Body of pancreas (tissue), 4 donors: ENCODE results near the gene JAKMIP2. TPM values are rescaled to one million over a fixed set of nuclear protein-coding genes. Genes with fewer than 3 reads are reported as not detected.
A peak's percentile ranks its signal among the peaks of the same experiment; 100 is the strongest.

Experiments
- ATAC-seq: fragments of 150-250 bp; one replicate; pipeline ENCODE4 v1.9.1; 2016
- DNase-seq, 4 donors: peaks; one replicate each; pipeline ENCODE4 v3.0.0-alpha.2; 2019
- H3K27ac ChIP-seq, 4 donors: fragments of 200-600 bp; sonication (generic); 1 replicate in 3 of 4; 2 replicates in 1 of 4; pipeline versions ENCODE4 v1.5.1 to v1.6.1; 2016 to 2019; ENCODE audit warnings: mild to moderate bottlenecking in 1 of 4, mixed read lengths in 1 of 4, moderate library complexity in 1 of 4
- H3K27me3 ChIP-seq, 2 donors: fragments of 200-600 bp; sonication (generic); one replicate each; pipeline ENCODE4 v1.6.0; 2016; ENCODE audit warnings: mild to moderate bottlenecking in 1 of 2
- H3K36me3 ChIP-seq, 2 donors: fragments of 200-600 bp; sonication (generic); replicated peaks in 1 of 2; 2 replicates each; pipeline ENCODE4 v1.5.1; 2016; ENCODE audit warnings: low read depth in 2 of 2; ENCODE audit not compliant: insufficient read depth in 1 of 2
- H3K4me1 ChIP-seq: fragments of 200-600 bp; sonication (generic); one replicate; pipeline ENCODE4 v1.6.0; 2016
- H3K4me3 ChIP-seq, 2 donors: fragments of 200-600 bp; sonication (generic); 1 replicate in 1 of 2; 2 replicates in 1 of 2; pipeline ENCODE4 v1.5.1; 2016 to 2019
- H3K9me3 ChIP-seq, 3 donors: fragments of 200-600 bp; sonication (generic); 1 replicate in 2 of 3; 2 replicates in 1 of 3; pipeline ENCODE4 v1.5.1; 2016
- POLR2A ChIP-seq, 3 donors: fragments of 450-650 bp; IDR thresholded peaks; one replicate each; pipeline ENCODE4 v1.6.1; 2016; ENCODE audit warnings: antibody characterized with exemption in 3 of 3, mild to moderate bottlenecking in 2 of 3
- WGBS, 2 donors: methylation state at CpG; one replicate each; pipeline ENCODE4 v1.1.5; 2017; 5-methylcytosine and 5-hydroxymethylcytosine counted together
- intact Hi-C: fragments of 100-400 bp; cut with DNase I; formaldehyde crosslinking; loops from one replicate; pipeline ENCODE4 v1.15.1; 2023
- total RNA-seq, 2 donors: library from RNA; depleted of rRNA; stranded (reverse); fragments of >200 nt; gene quantifications; one replicate each; pipeline ENCODE4 v1.1.0, GENCODE V29; 2016
- TF ChIP-seq, protein P1 (sequence below), 7 experiments: fragments of 450-650 bp in 4 of 7; fragments of 200-600 bp in 3 of 7; sonication (generic) in 3 of 7; IDR thresholded peaks; one replicate each; pipeline ENCODE4 v1.5.1; 2016 to 2019; ENCODE audit warnings: antibody characterized with exemption in 7 of 7

Gene JAKMIP2
- total RNA-seq, 2 donors from 2014 or later, result 0.78 to 1.3 TPM

DNA sequence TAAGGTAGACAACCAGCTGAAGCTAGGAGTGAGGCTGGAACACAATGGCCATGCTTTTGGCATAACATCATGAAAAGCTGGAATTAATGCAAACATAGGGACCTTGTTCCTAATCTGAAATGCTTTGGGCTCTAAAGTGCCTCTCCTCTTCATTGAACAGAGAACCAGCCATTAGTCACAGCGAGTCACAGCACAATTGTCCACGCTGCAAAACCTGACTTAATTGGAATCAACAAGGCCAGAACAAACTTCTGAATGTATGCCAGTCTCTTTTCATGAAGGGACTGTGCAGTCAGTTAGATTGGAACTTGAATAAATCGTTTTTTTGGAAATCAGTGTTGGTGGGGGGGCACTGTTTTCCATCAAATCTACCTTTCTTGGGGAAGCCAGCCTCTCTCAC is 96.5 kb downstream of the JAKMIP2 start:
- H3K27ac ChIP-seq, result no peak overlapping the region
- 71 to 75% methylated on average over 3 of the region's 3 CpGs for WGBS, 2 donors
- H3K4me3 ChIP-seq, result no peak overlapping the region
- ATAC-seq (no peak), DNase-seq (no peak)
- TF ChIP-seq POLR2A (IDR thresholded peaks at IDR 0.05), result no peak
- TF ChIP-seq, protein P1, sequence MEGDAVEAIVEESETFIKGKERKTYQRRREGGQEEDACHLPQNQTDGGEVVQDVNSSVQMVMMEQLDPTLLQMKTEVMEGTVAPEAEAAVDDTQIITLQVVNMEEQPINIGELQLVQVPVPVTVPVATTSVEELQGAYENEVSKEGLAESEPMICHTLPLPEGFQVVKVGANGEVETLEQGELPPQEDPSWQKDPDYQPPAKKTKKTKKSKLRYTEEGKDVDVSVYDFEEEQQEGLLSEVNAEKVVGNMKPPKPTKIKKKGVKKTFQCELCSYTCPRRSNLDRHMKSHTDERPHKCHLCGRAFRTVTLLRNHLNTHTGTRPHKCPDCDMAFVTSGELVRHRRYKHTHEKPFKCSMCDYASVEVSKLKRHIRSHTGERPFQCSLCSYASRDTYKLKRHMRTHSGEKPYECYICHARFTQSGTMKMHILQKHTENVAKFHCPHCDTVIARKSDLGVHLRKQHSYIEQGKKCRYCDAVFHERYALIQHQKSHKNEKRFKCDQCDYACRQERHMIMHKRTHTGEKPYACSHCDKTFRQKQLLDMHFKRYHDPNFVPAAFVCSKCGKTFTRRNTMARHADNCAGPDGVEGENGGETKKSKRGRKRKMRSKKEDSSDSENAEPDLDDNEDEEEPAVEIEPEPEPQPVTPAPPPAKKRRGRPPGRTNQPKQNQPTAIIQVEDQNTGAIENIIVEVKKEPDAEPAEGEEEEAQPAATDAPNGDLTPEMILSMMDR (IDR thresholded peaks at IDR 0.05), result no peak
- H3K27me3 ChIP-seq, result no peaks in the 10 kb centered on the region
- H3K4me1 ChIP-seq, result no peaks in the 10 kb centered on the region
- intact Hi-C loops, result no loop called here
- no peaks in the 10 kb centered on the region for H3K36me3 ChIP-seq
- H3K9me3 ChIP-seq, result no peaks in the 10 kb centered on the region

DNA sequence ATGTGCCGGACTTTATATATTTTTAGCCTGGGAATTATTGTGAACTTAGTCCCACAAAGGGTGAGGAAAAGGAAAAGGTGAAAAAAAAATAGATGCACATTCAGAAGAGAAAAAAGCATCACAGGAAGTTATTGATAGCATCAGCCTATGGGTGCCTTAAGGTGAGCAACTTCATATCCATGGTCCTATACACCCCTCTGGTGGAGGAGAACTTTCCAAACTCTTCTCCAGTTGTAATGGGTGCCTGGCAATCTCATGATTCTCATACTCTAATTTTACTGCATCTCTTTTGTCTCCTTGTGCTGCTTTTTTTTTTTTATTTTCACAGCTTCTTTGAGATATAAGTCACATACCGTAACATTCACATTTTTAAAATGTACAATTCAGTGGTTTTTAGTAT is 107.4 kb downstream of the JAKMIP2 start:
- Histone ChIP-seq H3K4me1 (no peaks in the 10 kb centered on the region), H3K27ac (no peak overlapping the region), H3K4me3 (no peak overlapping the region), H3K36me3 (no peaks in the 10 kb centered on the region), H3K27me3 (no peaks in the 10 kb centered on the region), H3K9me3 (no peaks in the 10 kb centered on the region)
- 74 to 76% methylated on average over 2 of the region's 2 CpGs for WGBS, 2 donors
- no peak for ATAC-seq
- DNase-seq, result peak in 1 of 4 donors; percentile 11
- no peak for TF ChIP-seq POLR2A (IDR thresholded peaks at IDR 0.05)
- TF ChIP-seq, protein P1 (IDR thresholded peaks at IDR 0.05), result peak in 4 of 7 experiments; percentile 6 to 48 (median 18)
- intact Hi-C loops, result no loop called here

- 62 to 73% methylated on average over 4 of the region's 4 CpGs for WGBS, 2 donors
- H3K27ac ChIP-seq, result no peak overlapping the region
- no peaks in the 10 kb centered on the region for H3K27me3 ChIP-seq
- H3K4me1 ChIP-seq, result peaks cover under 1% of the 10 kb centered on the region
- intact Hi-C loops, result no loop called here
- TF ChIP-seq POLR2A (IDR thresholded peaks at IDR 0.05), result no peak
- TF ChIP-seq, protein P1 (IDR thresholded peaks at IDR 0.05), result no peak
- no peaks in the 10 kb centered on the region for H3K36me3 ChIP-seq
- no peaks in the 10 kb centered on the region for H3K9me3 ChIP-seq
- no peak overlapping the region for H3K4me3 ChIP-seq
- no peak for ATAC-seq
- no peak for DNase-seq
Measured at GRCh38 chr5:147674411-147674810, 108.1 kb downstream of the JAKMIP2 start.

GRCh38 chr5:147673791-147674190 is 108.7 kb downstream of the JAKMIP2 start:
- ATAC-seq, result no peak
- no peak overlapping the region for H3K27ac ChIP-seq
- no peak for DNase-seq
- H3K4me3 ChIP-seq, result no peak overlapping the region
- peaks cover 7% of the 10 kb centered on the region for H3K4me1 ChIP-seq
- intact Hi-C loops, result no loop called here
- H3K27me3 ChIP-seq, result no peaks in the 10 kb centered on the region
- 73 to 76% methylated on average over 2 of the region's 2 CpGs for WGBS, 2 donors
- no peaks in the 10 kb centered on the region for H3K9me3 ChIP-seq
- H3K36me3 ChIP-seq, result no peaks in the 10 kb centered on the region
- TF ChIP-seq, protein P1 (IDR thresholded peaks at IDR 0.05), result no peak
- TF ChIP-seq POLR2A (IDR thresholded peaks at IDR 0.05), result no peak

- H3K27me3 ChIP-seq, result no peaks in the 10 kb centered on the region
- no peak for TF ChIP-seq POLR2A (IDR thresholded peaks at IDR 0.05)
- no peak overlapping the region for H3K4me3 ChIP-seq
- WGBS, 2 donors, result 74 to 78% methylated on average over 3 of the region's 3 CpGs
- ATAC-seq (no peak), DNase-seq (no peak)
- peaks cover 11% of the 10 kb centered on the region for H3K4me1 ChIP-seq
- H3K36me3 ChIP-seq, result no peaks in the 10 kb centered on the region
- no peaks in the 10 kb centered on the region for H3K9me3 ChIP-seq
- intact Hi-C loops, result no loop called here
- no peak overlapping the region for H3K27ac ChIP-seq
Measured at GRCh38 chr5:147673266-147673665, 109.3 kb downstream of the JAKMIP2 start.
